SK-N-MC (cell line): ENCODE data around the gene CDK5R2.

Experiments used
- EZH2 ChIP-seq: fragments of 200-600 bp; sonication (generic); IDR thresholded peaks from one replicate; pipeline ENCODE4 v1.6.1; 2017; ENCODE audit warnings: antibody characterized with exemption
- POLR2AphosphoS5 ChIP-seq: IDR thresholded peaks from 2 replicates; pipeline ENCODE4 v1.6.1; 2012; ENCODE audit warnings: mild to moderate bottlenecking, low read depth, low read length, borderline replicate concordance

DNA sequence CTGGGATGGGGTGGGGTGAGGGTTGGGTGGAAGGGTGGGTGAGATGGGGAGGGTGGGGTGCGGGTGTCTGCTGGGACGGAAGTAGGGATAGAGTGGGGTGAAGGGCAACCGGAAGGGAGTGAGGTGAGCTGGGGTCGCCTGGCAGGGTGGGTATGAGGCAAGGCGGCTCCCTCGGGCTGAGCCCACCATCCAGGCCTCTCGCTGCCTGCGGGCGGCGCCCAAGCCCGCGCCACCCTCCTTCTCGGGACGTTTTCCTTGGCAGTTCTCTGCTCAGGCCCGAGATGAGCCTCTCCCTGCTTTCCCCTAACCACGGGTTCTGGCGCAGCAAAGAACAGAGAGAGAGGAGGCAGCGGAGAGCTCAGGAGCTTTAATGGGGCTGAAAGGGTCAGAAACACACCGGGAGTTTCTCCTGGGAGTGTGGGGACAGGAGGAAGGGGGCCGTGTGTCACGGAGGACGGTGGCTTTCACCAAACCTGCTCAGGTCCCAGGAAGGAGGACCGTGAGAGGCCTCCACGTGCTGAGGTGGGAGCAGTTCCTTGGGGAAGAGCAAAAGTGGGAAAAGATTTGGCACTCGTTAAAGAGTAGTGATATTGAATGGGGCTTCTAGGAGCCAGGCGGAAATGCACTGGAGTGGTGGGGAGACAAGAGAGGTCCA, 21.4 kb downstream of the CDK5R2 start:
- TF ChIP-seq POLR2AphosphoS5 = no peak
- no peak for TF ChIP-seq EZH2
